Stimulated activated CD4-positive, alpha-beta T cell treated with anti-CD3 and anti-CD28 coated beads, TNF-alpha, amount 100 ng/mL, for 24 hours (primary cell): Measurements from ENCODE around the gene TTK.

Experiments
- DNase-seq, 3 experiments: peaks; one replicate each; pipeline ENCODE4 v3.0.0-alpha.2; 2020; ENCODE audit warnings: low read depth in 3 of 3

The TTK gene

GRCh38 chr6:80004173-80005072 is at the start of gene TTK:
TSS of gene TTK (plus strand) at chr6:80004649. CDS start at chr6:80005844, 1,195 bp downstream.
- DNase-seq = peak; percentile 76 to 88 (median 84)

GRCh38 chr6:79954849-79955248 is 49.6 kb upstream of the TTK start:
- DNase-seq = no peak

- no peak for DNase-seq
These were observed 39.8 kb upstream of the TTK start for GRCh38 chr6:79964607-79965081.

GRCh38 chr6:79967178-79967577 is 37.3 kb upstream of the TTK start:
- no peak for DNase-seq

- no peak for DNase-seq
These were observed 34.7 kb upstream of the TTK start for GRCh38 chr6:79969784-79970183.

- no peak for DNase-seq
These were observed 33.3 kb upstream of the TTK start for GRCh38 chr6:79971193-79971592.

- DNase-seq = no peak
These were observed 22.8 kb upstream of the TTK start for GRCh38 chr6:79981652-79982051.

GRCh38 chr6:79984261-79984660 is 20.2 kb upstream of the TTK start:
- no peak for DNase-seq

- no peak for DNase-seq
These were observed 19.3 kb upstream of the TTK start for GRCh38 chr6:79985128-79985527.

- no peak for DNase-seq
These were observed 14.8 kb upstream of the TTK start for GRCh38 chr6:79989641-79990040.

- DNase-seq = no peak
These were observed 11.2 kb upstream of the TTK start for GRCh38 chr6:79993012-79993910.

GRCh38 chr6:79993911-79994309 is 10.5 kb upstream of the TTK start:
- DNase-seq = no peak

GRCh38 chr6:79997728-79998127 is 6.7 kb upstream of the TTK start:
- DNase-seq = no peak

- DNase-seq = no peak
These were observed 3.1 kb upstream of the TTK start for GRCh38 chr6:80001337-80001736.

GRCh38 chr6:80003826-80004172 is 650 bp upstream of the TTK start:
- no peak for DNase-seq

- no peak for DNase-seq
These were observed 957 bp downstream of the TTK start for GRCh38 chr6:80005406-80005805.

GRCh38 chr6:80006541-80006940 is 2.1 kb downstream of the TTK start:
- DNase-seq = no peak

GRCh38 chr6:80009531-80009930 is 5.1 kb downstream of the TTK start:
- DNase-seq = no peak

GRCh38 chr6:80010288-80010687 is 5.8 kb downstream of the TTK start:
- DNase-seq = no peak

GRCh38 chr6:80015839-80016435 is 11.5 kb downstream of the TTK start:
- no peak for DNase-seq

GRCh38 chr6:80020381-80021120 is 16.1 kb downstream of the TTK start:
- DNase-seq = no peak

- DNase-seq = no peak
These were observed 16.7 kb downstream of the TTK start for GRCh38 chr6:80021131-80021530.
